ENCODE data around the gene CD82.

DNA sequence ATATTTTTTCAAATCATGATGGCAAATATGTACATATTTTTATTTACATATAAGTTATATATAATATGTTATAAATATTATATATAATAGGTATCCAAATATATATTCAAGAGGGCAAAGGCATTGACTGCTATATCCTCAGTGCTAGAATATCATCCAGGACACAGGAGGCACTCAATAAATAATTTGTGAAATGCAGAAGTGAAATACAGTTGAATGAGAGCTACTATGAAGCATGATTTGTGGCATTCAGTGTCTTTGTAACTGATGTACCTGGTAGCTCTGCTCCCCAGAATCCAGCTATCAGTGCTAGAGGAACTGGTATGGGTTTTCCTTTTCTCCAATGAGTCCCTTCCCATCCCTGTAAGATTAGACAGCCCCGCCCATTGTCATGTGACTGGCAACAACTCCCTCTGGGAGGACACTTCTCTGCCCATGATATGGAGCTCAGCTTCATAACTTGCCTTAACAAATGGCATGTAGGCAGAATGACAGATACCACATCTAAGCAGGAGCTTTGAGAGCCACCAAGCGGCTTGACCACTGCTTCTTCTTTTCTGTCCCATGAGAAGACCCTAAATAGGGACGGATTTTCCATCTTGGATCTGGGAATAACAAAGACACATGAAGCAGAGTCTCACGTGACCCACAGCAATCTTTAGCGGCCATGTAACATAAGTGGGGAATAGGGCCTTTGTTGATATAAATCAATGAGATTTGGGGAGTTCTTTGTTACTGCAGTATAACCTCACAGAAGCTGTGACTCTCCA lies 10.2 kb upstream of the CD82 start:
- TF ChIP-seq, protein P1, sequence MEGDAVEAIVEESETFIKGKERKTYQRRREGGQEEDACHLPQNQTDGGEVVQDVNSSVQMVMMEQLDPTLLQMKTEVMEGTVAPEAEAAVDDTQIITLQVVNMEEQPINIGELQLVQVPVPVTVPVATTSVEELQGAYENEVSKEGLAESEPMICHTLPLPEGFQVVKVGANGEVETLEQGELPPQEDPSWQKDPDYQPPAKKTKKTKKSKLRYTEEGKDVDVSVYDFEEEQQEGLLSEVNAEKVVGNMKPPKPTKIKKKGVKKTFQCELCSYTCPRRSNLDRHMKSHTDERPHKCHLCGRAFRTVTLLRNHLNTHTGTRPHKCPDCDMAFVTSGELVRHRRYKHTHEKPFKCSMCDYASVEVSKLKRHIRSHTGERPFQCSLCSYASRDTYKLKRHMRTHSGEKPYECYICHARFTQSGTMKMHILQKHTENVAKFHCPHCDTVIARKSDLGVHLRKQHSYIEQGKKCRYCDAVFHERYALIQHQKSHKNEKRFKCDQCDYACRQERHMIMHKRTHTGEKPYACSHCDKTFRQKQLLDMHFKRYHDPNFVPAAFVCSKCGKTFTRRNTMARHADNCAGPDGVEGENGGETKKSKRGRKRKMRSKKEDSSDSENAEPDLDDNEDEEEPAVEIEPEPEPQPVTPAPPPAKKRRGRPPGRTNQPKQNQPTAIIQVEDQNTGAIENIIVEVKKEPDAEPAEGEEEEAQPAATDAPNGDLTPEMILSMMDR (conservative IDR thresholded peaks at IDR 0.05; ENCODE audit: low read length) = no peak
- TF ChIP-seq EZH2phosphoT487 (IDR thresholded peaks at IDR 0.05; ENCODE audit: borderline replicate concordance, low read depth, low read length) = no peak
